ENCODE results near the gene SMIM3.
"Not testable (repeated sequence)": the region's sequence is repeated elsewhere in the genome, so short reads cannot be mapped to it uniquely, and the experiment has no call there.

DNA sequence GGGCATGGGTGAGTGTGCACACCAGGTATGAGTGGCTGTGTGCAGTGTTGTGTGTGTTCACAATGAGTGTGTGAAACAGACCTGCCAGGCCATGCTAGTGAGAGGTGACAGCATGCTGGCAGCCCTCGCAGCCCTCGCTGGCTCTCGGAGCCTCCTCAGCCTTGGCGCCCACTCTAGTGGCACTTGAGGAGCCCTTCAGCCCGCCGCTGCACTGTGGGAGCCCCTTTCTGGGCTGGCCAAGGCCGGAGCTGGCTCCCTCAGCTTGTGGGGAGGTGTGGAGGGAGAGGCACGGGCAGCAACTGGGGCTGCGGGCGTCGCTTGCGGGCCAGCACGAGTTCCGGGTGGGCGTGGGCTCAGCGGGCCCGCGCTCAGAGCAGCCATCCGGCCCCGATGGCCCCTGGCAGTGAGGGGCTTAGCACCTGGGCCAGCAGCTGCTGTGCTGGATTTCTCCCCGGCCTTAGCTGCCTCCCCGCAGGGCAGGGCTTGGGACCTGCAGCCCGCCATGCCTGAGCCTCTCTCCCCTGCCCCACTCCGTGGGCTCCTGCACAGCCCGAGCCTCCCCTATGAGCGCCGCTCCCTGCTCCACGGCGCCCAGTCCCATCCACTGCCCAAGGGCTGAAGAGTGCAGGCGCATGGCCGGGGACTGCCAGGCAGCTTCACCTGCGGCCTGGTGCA lies 66.8 kb downstream of the SMIM3 start:
- TF ChIP-seq TAF1 (IDR thresholded peaks at IDR 0.05; ENCODE audit: low read depth); MXI1 (conservative IDR thresholded peaks at IDR 0.05; ENCODE audit: poor library complexity, severe bottlenecking); EZH2 (IDR thresholded peaks at IDR 0.05; ENCODE audit: borderline replicate concordance, insufficient read depth, low read length, poor library complexity, severe bottlenecking): not testable (repeated sequence)
- TF ChIP-seq, protein P1, sequence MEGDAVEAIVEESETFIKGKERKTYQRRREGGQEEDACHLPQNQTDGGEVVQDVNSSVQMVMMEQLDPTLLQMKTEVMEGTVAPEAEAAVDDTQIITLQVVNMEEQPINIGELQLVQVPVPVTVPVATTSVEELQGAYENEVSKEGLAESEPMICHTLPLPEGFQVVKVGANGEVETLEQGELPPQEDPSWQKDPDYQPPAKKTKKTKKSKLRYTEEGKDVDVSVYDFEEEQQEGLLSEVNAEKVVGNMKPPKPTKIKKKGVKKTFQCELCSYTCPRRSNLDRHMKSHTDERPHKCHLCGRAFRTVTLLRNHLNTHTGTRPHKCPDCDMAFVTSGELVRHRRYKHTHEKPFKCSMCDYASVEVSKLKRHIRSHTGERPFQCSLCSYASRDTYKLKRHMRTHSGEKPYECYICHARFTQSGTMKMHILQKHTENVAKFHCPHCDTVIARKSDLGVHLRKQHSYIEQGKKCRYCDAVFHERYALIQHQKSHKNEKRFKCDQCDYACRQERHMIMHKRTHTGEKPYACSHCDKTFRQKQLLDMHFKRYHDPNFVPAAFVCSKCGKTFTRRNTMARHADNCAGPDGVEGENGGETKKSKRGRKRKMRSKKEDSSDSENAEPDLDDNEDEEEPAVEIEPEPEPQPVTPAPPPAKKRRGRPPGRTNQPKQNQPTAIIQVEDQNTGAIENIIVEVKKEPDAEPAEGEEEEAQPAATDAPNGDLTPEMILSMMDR (IDR thresholded peaks at IDR 0.05; ENCODE audit: poor library complexity, severe bottlenecking): not testable (repeated sequence)

All from neural cell (in vitro differentiated cells).